Naive B cell (primary cell): ENCODE measurements around the gene DGKQ. TPM values are rescaled to one million over a fixed set of nuclear protein-coding genes. Genes with fewer than 3 reads are reported as not detected.
"Not testable (repeated sequence)": the region's sequence is repeated elsewhere in the genome, so short reads cannot be mapped to it uniquely, and the experiment has no call there.

Source experiments
- ATAC-seq, 2 donors: fragments of 150-1000 bp; cut with Tn5 transposase; 2 replicates each; pipeline ENCODE4 v1.10.0; 2021; ENCODE audit warnings: low read depth in 2 of 2, mild to moderate bottlenecking in 2 of 2, moderate library complexity in 2 of 2
- DNase-seq: peaks from one replicate; pipeline ENCODE4 v3.0.0; 2022
- H3K27ac Mint-ChIP-seq, 6 donors: one replicate each; pipeline ENCODE4 v1.8.0; 2020 to 2022; ENCODE audit warnings: mild to moderate bottlenecking in 6 of 6, mixed read lengths in 6 of 6, moderate library complexity in 5 of 6, inconsistent platforms in 2 of 6
- H3K27me3 Mint-ChIP-seq, 3 donors: one replicate each; pipeline ENCODE4 v1.8.0; 2021 to 2022; ENCODE audit warnings: mixed read lengths in 3 of 3, mild to moderate bottlenecking in 1 of 3
- H3K36me3 Mint-ChIP-seq, 2 donors: one replicate each; pipeline ENCODE4 v1.8.0; 2020 to 2022; ENCODE audit warnings: mixed read lengths in 2 of 2, inconsistent platforms in 1 of 2, mild to moderate bottlenecking in 1 of 2
- H3K4me1 Mint-ChIP-seq, 3 donors: one replicate each; pipeline ENCODE4 v1.8.0; 2020 to 2022; ENCODE audit warnings: mixed read lengths in 3 of 3, inconsistent platforms in 1 of 3, mild to moderate bottlenecking in 1 of 3, moderate library complexity in 1 of 3
- H3K4me3 Mint-ChIP-seq, 8 donors: one replicate each; pipeline ENCODE4 v1.8.0; 2020 to 2022; ENCODE audit warnings: mild to moderate bottlenecking in 8 of 8, mixed read lengths in 8 of 8, moderate library complexity in 8 of 8, inconsistent platforms in 2 of 8
- H3K9me3 Mint-ChIP-seq, 7 donors: one replicate each; pipeline ENCODE4 v1.8.0; 2020 to 2022; ENCODE audit warnings: mixed read lengths in 7 of 7, mild to moderate bottlenecking in 5 of 7, inconsistent platforms in 2 of 7, moderate library complexity in 1 of 7
- polyA plus RNA-seq, 6 donors: library from polyadenylated mRNA; unstranded; fragments of 300-500 nt; fragmentation: Illumina TruSeq; gene quantifications; one replicate each; pipeline ENCODE4 v1.2.3, GENCODE V29; 2021; ENCODE audit warnings: low read depth in 6 of 6

DGKQ gene
- polyA plus RNA-seq, 6 donors from 2014 or later = 1.6 to 11.9 (median 4.1) TPM

DNA sequence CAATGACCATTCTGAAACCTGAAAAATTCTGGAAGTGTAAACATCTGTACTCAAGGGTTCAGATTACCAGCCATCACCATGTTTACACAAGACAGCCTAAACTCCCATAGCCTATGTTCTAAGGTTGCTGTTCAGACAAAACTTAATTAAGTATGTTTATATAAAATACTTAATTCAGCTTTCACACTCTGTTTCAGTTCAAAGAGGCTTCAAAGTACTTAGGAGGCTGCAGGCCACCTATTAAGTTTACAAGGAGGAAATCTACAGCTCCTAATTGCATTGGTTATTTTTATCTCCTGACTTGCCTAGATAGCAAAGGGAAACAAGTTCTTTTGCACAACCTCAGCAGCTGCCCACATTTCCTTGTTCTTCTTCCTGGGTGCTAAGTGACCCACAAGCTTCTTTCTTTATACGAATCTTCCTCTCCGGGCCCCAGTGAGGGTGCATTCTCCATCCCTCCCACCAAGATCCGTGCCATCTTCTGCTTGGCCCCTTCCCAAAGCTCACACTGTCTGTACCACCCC, 43.3 kb downstream of the DGKQ start:
- H3K4me1 Mint-ChIP-seq = peaks cover 51 to 77% (median 74%) of the 10 kb centered on the region in 3 donors
- no peak for ATAC-seq
- no peaks in the 10 kb centered on the region for H3K27me3 Mint-ChIP-seq
- H3K27ac Mint-ChIP-seq = peak overlapping the region; percentile 62 to 98 (median 94)
- no peaks in the 10 kb centered on the region for H3K9me3 Mint-ChIP-seq
- H3K4me3 Mint-ChIP-seq = peak overlapping the region; percentile 30 to 97 (median 96)
- no peaks in the 10 kb centered on the region for H3K36me3 Mint-ChIP-seq
- DNase-seq = no peak

DNA sequence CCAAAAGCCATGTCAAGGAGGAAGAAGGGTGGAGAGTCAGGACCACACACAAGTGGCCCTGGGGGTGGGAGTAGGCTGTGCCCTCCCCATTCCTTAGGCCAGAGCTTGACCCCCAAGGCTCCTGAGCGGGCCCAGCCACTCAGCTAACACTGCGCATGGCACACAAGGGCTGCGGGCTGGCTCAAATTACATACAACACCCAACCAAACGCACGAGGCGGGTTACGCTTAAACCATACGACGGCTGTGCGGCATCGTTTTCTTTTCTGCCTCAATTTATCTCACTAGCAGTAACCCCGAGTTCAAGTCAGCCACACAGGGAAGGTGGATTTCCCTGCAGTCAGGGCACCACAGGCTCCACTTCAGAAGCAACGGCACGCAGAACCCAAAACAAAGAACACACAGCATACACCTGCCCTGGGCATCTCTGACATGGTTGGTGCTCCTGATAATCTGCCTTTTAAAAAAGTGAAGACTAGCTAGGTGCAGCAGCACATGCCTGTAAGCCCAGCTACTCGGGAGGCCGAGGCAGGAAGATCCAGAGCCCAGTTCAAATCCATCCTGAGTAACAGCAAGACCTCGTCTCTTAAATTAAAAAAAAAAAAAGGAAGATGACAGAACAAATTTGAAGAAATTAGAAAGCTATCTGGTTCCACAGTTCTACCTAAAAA, 44.1 kb downstream of the DGKQ start:
- peaks cover 51 to 77% (median 74%) of the 10 kb centered on the region in 3 donors for H3K4me1 Mint-ChIP-seq
- no peak for DNase-seq
- H3K27me3 Mint-ChIP-seq = no peaks in the 10 kb centered on the region
- ATAC-seq = no peak
- no peaks in the 10 kb centered on the region for H3K9me3 Mint-ChIP-seq
- H3K4me3 Mint-ChIP-seq = peak overlapping the region in 4 of 8 donors; percentile 3 to 97 (median 66)
- H3K27ac Mint-ChIP-seq = peak overlapping the region in 3 of 6 donors; percentile 59 to 88 (median 74)
- H3K36me3 Mint-ChIP-seq = no peaks in the 10 kb centered on the region

DNA sequence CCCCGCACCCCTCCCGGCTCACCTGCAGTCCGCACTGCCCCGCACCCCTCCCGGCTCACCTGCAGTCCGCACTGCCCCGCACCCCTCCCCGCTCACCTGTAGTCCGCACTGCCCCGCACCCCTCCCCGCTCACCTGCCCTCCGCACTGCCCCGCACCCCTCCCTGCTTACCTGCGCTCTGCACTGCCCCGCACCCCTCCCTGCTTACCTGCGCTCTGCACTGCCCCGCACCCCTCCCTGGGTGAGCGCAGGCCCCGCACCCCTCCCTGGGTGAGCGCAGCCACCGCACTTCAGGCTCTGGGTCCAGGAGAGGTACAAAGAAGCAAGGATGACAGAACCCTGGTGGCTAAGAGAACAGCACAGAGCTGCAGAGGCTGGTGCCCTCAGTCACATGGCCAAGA, 45.8 kb downstream of the DGKQ start:
- not testable (repeated sequence) for H3K27ac Mint-ChIP-seq, ATAC-seq

DNA sequence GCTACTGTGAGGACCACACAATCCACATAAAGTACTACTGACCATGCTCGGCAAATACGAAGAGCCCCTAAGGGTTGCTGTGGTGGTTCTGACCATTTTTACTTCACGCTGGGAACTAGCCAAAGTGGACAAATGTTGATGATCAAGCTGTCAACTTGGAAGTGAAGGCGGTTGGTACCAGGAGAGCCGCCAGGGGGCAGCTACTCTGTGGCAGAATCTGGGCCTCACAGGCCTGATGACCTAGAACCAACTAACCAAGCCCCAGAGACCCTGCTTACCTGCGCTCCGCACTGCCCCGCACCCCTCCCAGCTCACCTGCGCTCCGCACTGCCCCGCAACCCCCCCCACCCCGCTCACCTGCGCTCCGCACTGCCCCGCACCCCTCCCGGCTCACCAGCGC, 46.8 kb downstream of the DGKQ start:
- peak overlapping the region in 2 of 6 donors; percentile 81 to 98 for H3K27ac Mint-ChIP-seq
- no peaks in the 10 kb centered on the region for H3K36me3 Mint-ChIP-seq
- peak overlapping the region in 2 of 8 donors; percentile 2 to 49 for H3K4me3 Mint-ChIP-seq
- peaks cover 0 to 4% (median 0%) of the 10 kb centered on the region in 7 donors for H3K9me3 Mint-ChIP-seq
- ATAC-seq (no peak), DNase-seq (no peak)
- peaks cover 57 to 82% (median 80%) of the 10 kb centered on the region in 3 donors for H3K4me1 Mint-ChIP-seq
- H3K27me3 Mint-ChIP-seq = no peaks in the 10 kb centered on the region

More for the DNA sequence above, 45.8 kb downstream of the DGKQ start:
- H3K4me3 Mint-ChIP-seq, H3K36me3 Mint-ChIP-seq, H3K27me3 Mint-ChIP-seq, DNase-seq, H3K9me3 Mint-ChIP-seq: not testable (repeated sequence)
- H3K4me1 Mint-ChIP-seq = peaks cover 54 to 78% (median 77%) of the 10 kb centered on the region in 3 donors

DNA sequence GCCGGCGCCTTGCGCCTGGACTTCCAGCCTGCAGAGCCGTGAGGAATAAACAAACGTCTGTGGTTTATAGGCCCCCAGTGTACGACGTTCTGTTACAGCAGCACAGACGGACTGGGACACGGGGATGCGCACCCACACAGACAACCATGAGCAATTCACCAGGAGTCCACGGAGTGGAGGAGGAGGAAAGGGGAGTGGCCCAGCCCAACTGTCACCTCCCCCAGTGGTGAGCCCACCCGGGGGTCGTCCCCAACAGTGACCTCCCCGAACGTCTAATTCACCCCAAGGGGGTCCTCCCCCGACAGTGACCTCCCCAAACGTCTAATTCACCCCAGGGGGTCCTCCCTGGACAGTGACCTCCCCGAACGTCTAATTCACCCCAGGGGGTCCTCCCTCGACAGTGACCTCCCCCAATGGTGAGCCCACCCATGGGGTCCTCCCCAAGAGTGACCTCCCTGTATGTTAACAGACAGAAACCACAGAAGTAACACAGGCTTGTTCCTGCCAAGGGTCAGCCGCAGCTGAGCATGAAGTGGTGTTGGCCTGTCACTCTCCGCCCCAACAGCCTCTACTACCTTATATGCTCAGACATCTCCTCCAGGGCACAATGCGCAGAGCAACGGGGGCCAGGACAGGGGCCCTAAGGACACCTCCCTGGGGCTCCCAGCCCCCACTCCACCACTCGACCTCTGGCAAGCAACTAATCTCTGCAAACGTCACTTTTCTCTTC, 47.4 kb downstream of the DGKQ start:
- peak overlapping the region in 2 of 8 donors; percentile 2 to 49 for H3K4me3 Mint-ChIP-seq
- peak overlapping the region in 3 of 6 donors; percentile 14 to 98 (median 81) for H3K27ac Mint-ChIP-seq
- ATAC-seq (no peak), DNase-seq (no peak)
- H3K9me3 Mint-ChIP-seq = peaks cover 0 to 4% (median 0%) of the 10 kb centered on the region in 7 donors
- no peaks in the 10 kb centered on the region for H3K27me3 Mint-ChIP-seq
- no peaks in the 10 kb centered on the region for H3K36me3 Mint-ChIP-seq
- H3K4me1 Mint-ChIP-seq = peaks cover 57 to 82% (median 80%) of the 10 kb centered on the region in 3 donors

DNA sequence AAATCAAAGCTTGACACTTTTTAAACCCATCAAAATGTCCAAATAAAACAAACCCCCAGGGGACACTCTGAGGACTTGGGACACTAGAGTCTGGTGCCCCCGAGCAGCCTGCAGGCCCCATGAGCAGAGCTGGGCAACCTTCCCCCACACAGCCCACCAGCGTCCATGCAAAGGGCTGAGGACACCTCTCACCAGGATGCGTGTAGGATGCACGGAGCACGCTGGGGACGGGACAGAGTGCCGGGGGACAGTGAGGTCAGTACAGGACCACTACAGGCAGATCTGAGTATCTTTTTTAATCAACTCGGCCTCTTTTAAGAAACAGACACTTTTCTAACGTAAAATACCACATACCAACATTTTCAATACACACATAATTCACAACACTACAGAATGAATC, 48.2 kb downstream of the DGKQ start:
- Mint-ChIP-seq H3K4me3 (peak overlapping the region in 5 of 8 donors; percentile 35 to 68 (median 40)), H3K27ac (peak overlapping the region in 5 of 6 donors; percentile 84 to 98 (median 91)), H3K9me3 (peaks cover 0 to 4% (median 0%) of the 10 kb centered on the region in 7 donors), H3K4me1 (peaks cover 51 to 79% (median 75%) of the 10 kb centered on the region in 3 donors), H3K27me3 (no peaks in the 10 kb centered on the region), H3K36me3 (no peaks in the 10 kb centered on the region)
- ATAC-seq (no peak), DNase-seq (no peak)

DNA sequence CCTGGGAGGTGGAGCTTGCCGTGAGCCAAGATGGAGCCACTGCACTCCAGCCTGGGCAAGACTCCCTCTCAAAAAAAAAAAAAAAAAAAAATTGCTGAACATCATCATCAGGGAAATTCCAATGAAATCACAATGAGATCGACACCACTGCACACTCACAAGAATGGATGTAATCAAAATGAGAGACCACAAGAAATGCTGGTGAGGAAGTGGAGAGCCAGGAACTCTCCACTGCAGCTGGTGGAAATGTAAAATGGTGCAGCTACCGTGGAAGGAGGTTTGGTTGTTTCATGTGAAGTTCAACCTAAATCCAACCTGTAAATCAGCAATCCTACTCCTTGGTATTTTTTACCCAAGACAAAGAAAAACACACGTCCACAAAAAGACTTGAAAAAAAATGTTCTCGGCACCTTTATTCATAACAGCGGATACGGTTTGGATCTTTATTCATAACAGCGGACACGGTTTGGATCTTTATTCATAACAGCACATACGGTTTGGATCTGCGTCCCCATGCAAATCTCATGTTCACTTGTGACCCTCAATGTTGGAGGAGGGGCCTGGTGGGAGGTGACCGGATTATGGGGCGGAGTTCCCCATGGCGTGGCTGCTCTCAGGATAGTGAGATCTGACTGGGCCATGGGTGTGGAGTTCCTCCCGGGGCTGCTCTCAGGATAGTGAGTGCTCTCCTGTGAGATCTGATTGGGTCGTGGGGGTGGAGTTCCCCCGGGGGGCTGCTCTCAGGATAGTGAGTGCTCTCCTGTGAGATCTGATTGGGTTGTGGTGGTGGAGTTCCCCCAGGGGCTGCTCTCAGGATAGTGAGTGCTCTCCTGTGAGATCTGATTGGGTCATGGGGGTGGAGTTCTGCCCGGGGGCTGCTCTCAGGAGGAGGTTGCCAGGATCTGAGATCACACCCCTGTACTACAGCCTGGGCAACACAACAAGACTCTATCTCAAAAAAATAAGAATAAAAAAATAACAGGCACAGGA, 49.0 kb downstream of the DGKQ start:
- ATAC-seq = peak; percentile 9 to 29
- Mint-ChIP-seq H3K4me1 (peaks cover 54 to 82% (median 78%) of the 10 kb centered on the region in 3 donors), H3K9me3 (peaks cover 0 to 5% (median 0%) of the 10 kb centered on the region in 7 donors), H3K27me3 (no peaks in the 10 kb centered on the region), H3K4me3 (peak overlapping the region; percentile 5 to 78 (median 56)), H3K36me3 (no peaks in the 10 kb centered on the region), H3K27ac (peak overlapping the region; percentile 81 to 98 (median 91))
- DNase-seq = peak; percentile 32

DNA sequence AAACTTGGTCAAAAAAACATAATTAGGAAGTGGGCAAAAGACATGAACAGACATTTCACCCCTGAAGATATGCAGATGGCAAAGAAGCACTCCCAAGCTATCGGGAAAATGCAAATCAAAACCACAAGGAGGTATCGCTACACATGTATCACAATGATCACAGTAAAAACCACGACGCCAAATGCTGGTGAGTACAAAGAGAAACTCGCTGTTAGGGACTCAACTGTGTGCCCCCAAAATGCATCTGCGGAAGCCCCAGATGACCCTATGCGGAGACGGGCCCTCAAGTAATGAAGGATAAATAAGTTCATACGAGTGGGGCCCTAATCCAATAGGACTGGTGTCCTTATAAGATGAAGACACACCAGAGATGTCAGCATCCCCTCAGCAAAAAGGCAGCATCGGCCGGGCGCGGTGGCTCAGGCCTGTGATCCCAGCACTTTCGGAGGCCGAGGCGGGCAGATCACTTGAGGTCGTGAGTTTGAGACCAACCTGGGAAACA, 51.5 kb downstream of the DGKQ start:
- Mint-ChIP-seq H3K4me1 (peaks cover 67 to 86% (median 84%) of the 10 kb centered on the region in 3 donors), H3K36me3 (no peaks in the 10 kb centered on the region), H3K4me3 (peak overlapping the region; percentile 73 to 93 (median 84)), H3K9me3 (peaks cover 0 to 6% (median 2%) of the 10 kb centered on the region in 7 donors), H3K27me3 (no peaks in the 10 kb centered on the region), H3K27ac (peak overlapping the region; percentile 98 to 99 (median 98))
- ATAC-seq (peak; percentile 23 to 27), DNase-seq (peak; percentile 64)

DNA sequence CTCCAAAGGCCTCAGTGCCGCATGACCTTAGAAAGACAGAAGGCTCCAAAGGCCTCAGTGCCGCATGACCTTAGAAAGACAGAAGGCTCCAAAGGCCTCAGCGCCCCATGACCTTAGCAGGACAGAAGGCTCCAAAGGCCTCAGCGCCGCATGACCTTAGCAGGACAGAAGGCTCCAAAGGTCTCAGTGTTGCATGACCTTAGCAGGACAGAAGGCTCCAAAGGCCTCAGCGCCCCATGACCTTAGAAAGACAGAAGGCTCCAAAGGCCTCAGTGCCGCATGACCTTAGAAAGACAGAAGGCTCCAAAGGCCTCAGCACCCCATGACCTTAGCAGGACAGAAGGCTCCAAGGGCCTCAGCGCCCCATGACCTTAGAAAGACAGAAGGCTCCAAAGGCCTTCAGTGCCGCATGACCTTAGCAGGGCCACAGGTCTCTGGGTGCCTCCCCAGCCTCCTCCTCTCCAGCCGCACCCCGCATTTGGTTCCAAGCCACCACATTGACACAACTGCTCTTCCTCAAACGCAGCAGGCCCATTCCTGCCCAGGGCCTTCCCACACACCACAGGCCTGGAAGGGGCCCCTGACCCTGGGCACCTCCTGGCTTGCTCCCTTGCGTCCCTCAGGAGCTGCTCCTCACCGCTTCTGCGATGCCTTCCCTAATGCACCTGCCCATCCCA, 54.2 kb downstream of the DGKQ start:
- Mint-ChIP-seq H3K4me1 (peaks cover 69 to 86% (median 84%) of the 10 kb centered on the region in 3 donors), H3K4me3 (peak overlapping the region in 3 of 8 donors; percentile 13 to 68 (median 29)), H3K27ac (peak overlapping the region in 4 of 6 donors; percentile 2 to 85 (median 54))
- DNase-seq, H3K27me3 Mint-ChIP-seq, H3K9me3 Mint-ChIP-seq, H3K36me3 Mint-ChIP-seq, ATAC-seq: not testable (repeated sequence)

DNA sequence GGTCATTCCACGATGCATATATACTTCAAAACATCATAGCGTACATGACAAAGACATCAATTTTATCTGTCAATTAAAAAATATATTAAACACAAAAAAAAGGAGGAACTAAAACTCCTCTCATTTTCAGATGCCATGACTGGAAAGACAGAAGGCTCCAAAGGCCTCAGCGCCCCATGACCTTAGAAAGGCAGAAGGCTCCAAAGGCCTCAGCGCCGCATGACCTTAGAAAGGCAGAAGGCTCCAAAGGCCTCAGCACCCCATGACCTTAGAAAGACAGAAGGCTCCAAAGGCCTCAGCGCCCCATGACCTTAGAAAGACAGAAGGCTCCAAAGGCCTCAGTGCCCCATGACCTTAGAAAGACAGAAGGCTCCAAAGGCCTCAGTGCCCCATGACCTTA, 54.8 kb downstream of the DGKQ start:
- ATAC-seq, H3K27me3 Mint-ChIP-seq, H3K36me3 Mint-ChIP-seq, H3K9me3 Mint-ChIP-seq, DNase-seq: not testable (repeated sequence)
- peaks cover 66 to 83% (median 83%) of the 10 kb centered on the region in 3 donors for H3K4me1 Mint-ChIP-seq
- peak overlapping the region in 2 of 6 donors; percentile 28 to 79 for H3K27ac Mint-ChIP-seq
- H3K4me3 Mint-ChIP-seq = peak overlapping the region in 1 of 8 donors; percentile 76

DNA sequence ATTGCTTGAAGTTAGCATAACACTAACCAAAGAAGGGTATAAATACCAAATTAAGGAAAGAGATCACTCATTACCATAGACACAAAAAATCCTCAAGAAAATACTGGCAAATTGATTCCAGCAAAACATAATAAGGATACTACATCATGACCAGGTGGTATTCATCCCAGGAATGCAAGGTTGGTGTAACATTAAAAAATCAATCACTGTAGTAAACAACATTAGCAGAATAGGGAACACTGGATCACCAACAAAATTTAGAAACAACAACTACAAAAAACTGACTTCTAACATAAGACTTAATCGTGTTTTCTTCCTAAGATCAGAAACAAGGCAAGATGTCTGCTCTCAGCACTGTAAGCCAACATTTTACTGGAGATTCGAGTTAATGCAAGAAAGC, 55.4 kb downstream of the DGKQ start:
- Mint-ChIP-seq H3K27ac (peak overlapping the region in 4 of 6 donors; percentile 17 to 50 (median 24)), H3K9me3 (peaks cover 0 to 6% (median 2%) of the 10 kb centered on the region in 7 donors), H3K4me1 (peaks cover 62 to 80% (median 77%) of the 10 kb centered on the region in 3 donors), H3K4me3 (peak overlapping the region in 1 of 8 donors; percentile 9), H3K36me3 (no peaks in the 10 kb centered on the region), H3K27me3 (no peaks in the 10 kb centered on the region)
- DNase-seq = no peak
- no peak for ATAC-seq

DNA sequence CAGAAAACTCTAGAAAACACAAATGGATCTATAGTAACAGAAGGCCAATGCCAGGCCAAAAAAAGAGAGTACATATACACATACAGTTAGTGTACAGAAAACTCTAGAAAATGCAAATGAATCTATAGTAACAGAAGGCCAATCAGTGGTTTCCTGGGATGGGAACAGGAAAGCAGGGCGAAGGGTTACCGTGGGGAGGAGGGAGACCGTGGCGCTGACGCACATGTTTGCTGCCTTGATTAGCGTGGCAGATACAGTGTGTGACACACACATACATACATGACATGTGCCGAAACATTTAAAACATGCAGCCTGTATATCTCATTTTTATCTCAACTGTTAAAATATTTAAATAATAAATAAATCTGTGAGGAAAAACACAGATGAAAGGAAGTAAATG, 55.9 kb downstream of the DGKQ start:
- no peaks in the 10 kb centered on the region for H3K36me3 Mint-ChIP-seq
- no peak overlapping the region for H3K27ac Mint-ChIP-seq
- no peak overlapping the region for H3K4me3 Mint-ChIP-seq
- H3K27me3 Mint-ChIP-seq = no peaks in the 10 kb centered on the region
- DNase-seq = no peak
- peaks cover 0 to 4% (median under 1%) of the 10 kb centered on the region in 7 donors for H3K9me3 Mint-ChIP-seq
- ATAC-seq = no peak
- peaks cover 57 to 75% (median 72%) of the 10 kb centered on the region in 3 donors for H3K4me1 Mint-ChIP-seq
